Activated CD4-positive, alpha-beta memory T cell treated with anti-CD3 and anti-CD28 coated beads for 36 hours (primary cell): ENCODE results near the gene SSNA1. TPM values are rescaled to one million over a fixed set of nuclear protein-coding genes. Genes with fewer than 3 reads are reported as not detected.

ENCODE experiments used
- CTCF ChIA-PET: fragments of 350-600 bp; sonication (Branson Sonifier 250); formaldehyde crosslinking; loops from one replicate; lab custom pipeline; 2021; ENCODE audit warnings: antibody characterized with exemption, inconsistent platforms; lab: Charles Lee
- POLR2A ChIA-PET: fragments of 350-600 bp; sonication (Branson Sonifier 250); formaldehyde crosslinking; loops from one replicate; lab custom pipeline; 2021; ENCODE audit warnings: antibody characterized with exemption; lab: Charles Lee
- DNase-seq: peaks from one replicate; pipeline ENCODE4 v3.0.0-alpha.2; 2020
- H3K27ac Mint-ChIP-seq: one replicate; pipeline ENCODE4 v1.8.0; 2021; ENCODE audit warnings: mixed read lengths
- H3K27me3 Mint-ChIP-seq: one replicate; pipeline ENCODE4 v1.8.0; 2021; ENCODE audit warnings: mixed read lengths
- H3K36me3 Mint-ChIP-seq: one replicate; pipeline ENCODE4 v1.8.0; 2021; ENCODE audit warnings: mixed read lengths
- H3K4me1 Mint-ChIP-seq: one replicate; pipeline ENCODE4 v1.8.0; 2021; ENCODE audit warnings: low read depth, mixed read lengths
- H3K4me3 Mint-ChIP-seq: one replicate; pipeline ENCODE4 v1.8.0; 2021; ENCODE audit warnings: mild to moderate bottlenecking, mixed read lengths
- H3K9me3 Mint-ChIP-seq: one replicate; pipeline ENCODE4 v1.8.0; 2021; ENCODE audit warnings: mixed read lengths
- intact Hi-C: fragments of 100-400 bp; cut with micrococcal nuclease; formaldehyde crosslinking; loops from one replicate; pipeline ENCODE4 v1.15.1; 2023
- total RNA-seq, 2 experiments: library from RNA; stranded (reverse); gene quantifications; one replicate each; pipeline ENCODE4 v1.2.3, GENCODE V29; 2021

Gene SSNA1
- total RNA-seq, 2 experiments from 2014 or later: 58.9 to 62.1 TPM

GRCh38 chr9:137201205-137201868 is 12.9 kb downstream of the SSNA1 start:
- intact Hi-C loops: loop anchor here (2.0 to 10.0 kb wide), 2 partner anchors 39 to 317 kb away; partner anchors contain the start of genes TRAF2 and TUBB4B
- ChIA-PET POLR2A (interaction anchor here (0.6 to 1.9 kb wide), 10 partner anchors 12 to 211 kb away, joined by 3 to 14 read pairs (median 4); partner anchors contain the start of genes ANAPC2, CYSRT1, DPP7 and NRARP), CTCF (interaction anchor here (0.9 to 1.5 kb wide), 12 partner anchors 13 to 359 kb away, joined by 3 to 11 read pairs (median 3); partner anchors contain the start of genes AJM1, ANAPC2, RNF208 and SSNA1)
- no peak for DNase-seq
- Mint-ChIP-seq H3K4me3 (peak overlapping the region; percentile 82), H3K4me1 (peaks cover 31% of the 10 kb centered on the region), H3K27ac (peak overlapping the region; percentile 67), H3K9me3 (no peaks in the 10 kb centered on the region), H3K27me3 (no peaks in the 10 kb centered on the region), H3K36me3 (peaks cover 5% of the 10 kb centered on the region)

- no peak for DNase-seq
- POLR2A ChIA-PET: no interaction called here
- CTCF ChIA-PET: interaction anchor here (0.6 kb wide), 1 partner anchor 83 kb away, joined by 3 read pairs; no protein-coding TSS in a partner anchor
- Mint-ChIP-seq H3K36me3 (peaks cover 13% of the 10 kb centered on the region), H3K27me3 (no peaks in the 10 kb centered on the region), H3K27ac (no peak overlapping the region), H3K4me1 (peaks cover 44% of the 10 kb centered on the region), H3K9me3 (no peaks in the 10 kb centered on the region), H3K4me3 (no peak overlapping the region)
- intact Hi-C loops: loop anchor here (10.0 kb wide), 1 partner anchor 318 kb away; the partner anchor contains the start of gene TRAF2
These were observed 14.5 kb downstream of the SSNA1 start for GRCh38 chr9:137202966-137203365.

GRCh38 chr9:137204731-137205125 is 16.3 kb downstream of the SSNA1 start:
- no peaks in the 10 kb centered on the region for H3K27me3 Mint-ChIP-seq
- H3K9me3 Mint-ChIP-seq: no peaks in the 10 kb centered on the region
- peaks cover 43% of the 10 kb centered on the region for H3K4me1 Mint-ChIP-seq
- no peak for DNase-seq
- intact Hi-C loops: loop anchor here (1.0 to 10.0 kb wide), 3 partner anchors 16 to 320 kb away; partner anchors contain the start of genes ANAPC2, SSNA1 and TRAF2
- ChIA-PET POLR2A (interaction anchor here (0.6 to 3.1 kb wide), 8 partner anchors 12 to 119 kb away, joined by 3 to 10 read pairs (median 5); partner anchors contain the start of genes ANAPC2, MAN1B1, SSNA1 and TUBB4B), CTCF (interaction anchor here (0.7 to 2.8 kb wide), 7 partner anchors 16 to 725 kb away, joined by 3 to 15 read pairs (median 8); partner anchors contain the start of genes ANAPC2, MAN1B1, RNF224 and SSNA1)
- H3K27ac Mint-ChIP-seq: peak overlapping the region; percentile 88
- peak overlapping the region; percentile 92 for H3K4me3 Mint-ChIP-seq
- peaks cover 18% of the 10 kb centered on the region for H3K36me3 Mint-ChIP-seq

GRCh38 chr9:137205126-137206069 is 16.9 kb downstream of the SSNA1 start, which contains the start of the genes NDOR1 and TMEM203:
NDOR1 (plus strand) TSS chr9:137205700; CDS start chr9:137205778, 78 bp downstream.
TMEM203 (minus strand) TSS chr9:137205648; CDS start chr9:137205414, 234 bp downstream.
- intact Hi-C loops: loop anchor here (1.0 to 10.0 kb wide), 3 partner anchors 17 to 321 kb away; partner anchors contain the start of genes ANAPC2, SSNA1 and TRAF2
- ChIA-PET POLR2A (interaction anchor here (0.6 to 3.1 kb wide), 9 partner anchors 11 to 119 kb away, joined by 3 to 10 read pairs (median 4); partner anchors contain the start of genes ANAPC2, MAN1B1, SSNA1 and TUBB4B), CTCF (interaction anchor here (0.7 to 2.8 kb wide), 7 partner anchors 17 to 724 kb away, joined by 3 to 15 read pairs (median 8); partner anchors contain the start of genes ANAPC2, MAN1B1, RNF224 and SSNA1)
- DNase-seq: peak; percentile 96
- Mint-ChIP-seq H3K36me3 (peaks cover 18% of the 10 kb centered on the region), H3K4me3 (peak within 1 kb of the TSS; percentile 92), H3K27me3 (no peaks in the 10 kb centered on the region), H3K27ac (peak within 1 kb of the TSS; percentile 88), H3K9me3 (no peaks in the 10 kb centered on the region), H3K4me1 (peaks cover 43% of the 10 kb centered on the region)

GRCh38 chr9:137206602-137207001 is 18.1 kb downstream of the SSNA1 start:
- Mint-ChIP-seq H3K4me1 (peaks cover 39% of the 10 kb centered on the region), H3K27ac (peak overlapping the region; percentile 79), H3K36me3 (peaks cover 18% of the 10 kb centered on the region), H3K4me3 (peak overlapping the region; percentile 92), H3K9me3 (no peaks in the 10 kb centered on the region), H3K27me3 (no peaks in the 10 kb centered on the region)
- POLR2A ChIA-PET: interaction anchor here (1.0 to 3.1 kb wide), 4 partner anchors 10 to 399 kb away, joined by 3 to 10 read pairs (median 4); partner anchors contain the start of genes ANAPC2 and SSNA1
- CTCF ChIA-PET: interaction anchor here (0.9 to 1.8 kb wide), 2 partner anchors 10 to 30 kb away, joined by 3 to 4 read pairs; no protein-coding TSS in a partner anchor
- intact Hi-C loops: loop anchor here (10.0 kb wide), 1 partner anchor 322 kb away; the partner anchor contains the start of gene TRAF2
- no peak for DNase-seq

- Mint-ChIP-seq H3K4me3 (no peak overlapping the region), H3K27ac (no peak overlapping the region), H3K9me3 (no peaks in the 10 kb centered on the region), H3K27me3 (no peaks in the 10 kb centered on the region), H3K36me3 (peaks cover 15% of the 10 kb centered on the region), H3K4me1 (peaks cover 13% of the 10 kb centered on the region)
- no peak for DNase-seq
- CTCF ChIA-PET: no interaction called here
- intact Hi-C loops: no loop called here
- POLR2A ChIA-PET: no interaction called here
These were observed 23.1 kb downstream of the SSNA1 start for GRCh38 chr9:137211532-137211931.

- Mint-ChIP-seq H3K27ac (no peak overlapping the region), H3K9me3 (no peaks in the 10 kb centered on the region), H3K4me1 (peaks cover 3% of the 10 kb centered on the region), H3K27me3 (no peaks in the 10 kb centered on the region), H3K4me3 (no peak overlapping the region), H3K36me3 (peaks cover 9% of the 10 kb centered on the region)
- ChIA-PET POLR2A (no interaction called here), CTCF (no interaction called here)
- no peak for DNase-seq
- intact Hi-C loops: no loop called here
These were observed 24.0 kb downstream of the SSNA1 start for GRCh38 chr9:137212520-137212919.

GRCh38 chr9:137213160-137214060 is 24.9 kb downstream of the SSNA1 start:
- Mint-ChIP-seq H3K27me3 (no peaks in the 10 kb centered on the region), H3K9me3 (no peaks in the 10 kb centered on the region), H3K4me3 (no peak overlapping the region), H3K36me3 (peaks cover 6% of the 10 kb centered on the region), H3K27ac (no peak overlapping the region), H3K4me1 (peaks cover 2% of the 10 kb centered on the region)
- intact Hi-C loops: no loop called here
- CTCF ChIA-PET: no interaction called here
- no peak for DNase-seq
- POLR2A ChIA-PET: interaction anchor here (0.9 kb wide), 1 partner anchor 12 kb away, joined by 3 read pairs; the partner anchor contains the start of gene TPRN

- POLR2A ChIA-PET: no interaction called here
- CTCF ChIA-PET: interaction anchor here (1.3 kb wide), 1 partner anchor 13 kb away, joined by 5 read pairs; the partner anchor contains the start of gene RNF224
These were observed 26.1 kb downstream of the SSNA1 start for GRCh38 chr9:137214620-137215019.

More at GRCh38 chr9:137214620-137215019, 26.1 kb downstream of the SSNA1 start:
- intact Hi-C loops: no loop called here
- Mint-ChIP-seq H3K27ac (no peak overlapping the region), H3K36me3 (peaks cover 3% of the 10 kb centered on the region), H3K9me3 (no peaks in the 10 kb centered on the region), H3K27me3 (no peaks in the 10 kb centered on the region), H3K4me1 (no peaks in the 10 kb centered on the region), H3K4me3 (no peak overlapping the region)
- DNase-seq: no peak
